Vagina (tissue), 2 donors: ENCODE data around the gene CENPO. TPM values are rescaled to one million over a fixed set of nuclear protein-coding genes. Genes with fewer than 3 reads are reported as not detected.

ENCODE experiments used
- DNase-seq, 2 donors: peaks; one replicate each; pipeline ENCODE4 v3.0.0-alpha.2; 2017; ENCODE audit errors: extremely low spot score in 2 of 2
- H3K27ac ChIP-seq: fragments of 200-600 bp; sonication (generic); one replicate; pipeline ENCODE4 v1.5.1; 2019
- H3K27me3 ChIP-seq: fragments of 200-600 bp; sonication (generic); one replicate; pipeline ENCODE4 v1.5.1; 2019
- H3K36me3 ChIP-seq, 2 donors: fragments of 200-600 bp; sonication (generic); one replicate each; pipeline ENCODE4 v1.5.1; 2017 to 2019
- H3K4me1 ChIP-seq: fragments of 200-600 bp; sonication (generic); one replicate; pipeline ENCODE4 v1.5.1; 2019
- H3K4me3 ChIP-seq, 2 donors: fragments of 200-600 bp; sonication (generic); 1 replicate in 1 of 2; 2 replicates in 1 of 2; pipeline ENCODE4 v1.5.1; 2016 to 2019
- H3K9me3 ChIP-seq: fragments of 200-600 bp; sonication (generic); one replicate; pipeline ENCODE4 v1.5.1; 2019
- CTCF ChIP-seq, 3 experiments: fragments of 450-650 bp in 2 of 3; fragments of 200-600 bp in 1 of 3; sonication (generic) in 1 of 3; IDR thresholded peaks; one replicate each; pipeline ENCODE4 v1.5.1; 2017 to 2019; ENCODE audit warnings: antibody characterized with exemption in 3 of 3, mild to moderate bottlenecking in 2 of 3, moderate library complexity in 2 of 3
- POLR2A ChIP-seq, 2 donors: fragments of 450-650 bp; IDR thresholded peaks; one replicate each; pipeline ENCODE4 v1.6.1; 2017; ENCODE audit warnings: antibody characterized with exemption in 2 of 2, mild to moderate bottlenecking in 2 of 2, moderate library complexity in 2 of 2
- POLR2AphosphoS5 ChIP-seq, 2 donors: sonication (generic); formaldehyde crosslinking; IDR thresholded peaks; one replicate each; pipeline ENCODE4 v1.9.0; 2017; ENCODE audit warnings: antibody characterized with exemption in 2 of 2, mild to moderate bottlenecking in 2 of 2, low read depth in 1 of 2; ENCODE audit not compliant: insufficient read depth in 1 of 2
- intact Hi-C: fragments of 100-400 bp; cut with DNase I; formaldehyde crosslinking; loops from one replicate; pipeline ENCODE4 v1.15.1; 2023
- total RNA-seq: library from RNA; depleted of rRNA; stranded (reverse); fragments of >200 nt; gene quantifications from one replicate; pipeline ENCODE4 v1.2.3, GENCODE V29; 2016

The CENPO gene
- total RNA-seq, 1 donor from 2014 or later: 3.2 TPM

- TF ChIP-seq POLR2A (IDR thresholded peaks at IDR 0.05) (no peak), CTCF (IDR thresholded peaks at IDR 0.05) (no peak), POLR2AphosphoS5 (IDR thresholded peaks at IDR 0.05; ENCODE audit: insufficient read depth in 1 of 2, low read depth in 1 of 2) (no peak)
- Histone ChIP-seq H3K9me3 (no peaks in the 10 kb centered on the region), H3K4me1 (peaks cover 7% of the 10 kb centered on the region), H3K36me3 (peaks cover 0 to 4% of the 10 kb centered on the region in 2 donors), H3K27me3 (no peaks in the 10 kb centered on the region), H3K27ac (no peak overlapping the region), H3K4me3 (no peak overlapping the region)
- intact Hi-C loops: no loop called here
- no peak for DNase-seq
Observed at GRCh38 chr2:24787532-24787931, 5.7 kb upstream of the CENPO start.

GRCh38 chr2:24788816-24789215 is 4.4 kb upstream of the CENPO start:
- intact Hi-C loops: no loop called here
- Histone ChIP-seq H3K27me3 (no peaks in the 10 kb centered on the region), H3K4me3 (no peak overlapping the region), H3K27ac (no peak overlapping the region), H3K9me3 (no peaks in the 10 kb centered on the region), H3K36me3 (peaks cover 0 to 4% of the 10 kb centered on the region in 2 donors), H3K4me1 (peaks cover 13% of the 10 kb centered on the region)
- TF ChIP-seq CTCF (IDR thresholded peaks at IDR 0.05) (no peak), POLR2A (IDR thresholded peaks at IDR 0.05) (no peak), POLR2AphosphoS5 (IDR thresholded peaks at IDR 0.05; ENCODE audit: insufficient read depth in 1 of 2, low read depth in 1 of 2) (no peak)
- no peak for DNase-seq

- intact Hi-C loops: no loop called here
- H3K27ac ChIP-seq: no peak overlapping the region
Observed at GRCh38 chr2:24791452-24791851, 1.8 kb upstream of the CENPO start.

GRCh38 chr2:24792542-24792873 is 717 bp upstream of the CENPO start:
- no peaks in the 10 kb centered on the region for H3K9me3 ChIP-seq
- DNase-seq: no peak
- peak overlapping the region; percentile 95 for H3K27ac ChIP-seq
- peaks cover 19% of the 10 kb centered on the region for H3K4me1 ChIP-seq
- peaks cover 0 to 4% of the 10 kb centered on the region in 2 donors for H3K36me3 ChIP-seq
- no peak for TF ChIP-seq POLR2A (IDR thresholded peaks at IDR 0.05)
- peak overlapping the region; percentile 80 to 91 for H3K4me3 ChIP-seq
- intact Hi-C loops: no loop called here
- H3K27me3 ChIP-seq: no peaks in the 10 kb centered on the region

More at GRCh38 chr2:24791452-24791851, 1.8 kb upstream of the CENPO start:
- no peaks in the 10 kb centered on the region for H3K27me3 ChIP-seq
- peaks cover 0 to 4% of the 10 kb centered on the region in 2 donors for H3K36me3 ChIP-seq
- no peak for DNase-seq
- H3K4me3 ChIP-seq: no peak overlapping the region
- no peaks in the 10 kb centered on the region for H3K9me3 ChIP-seq
- no peak for TF ChIP-seq POLR2AphosphoS5 (IDR thresholded peaks at IDR 0.05; ENCODE audit: insufficient read depth in 1 of 2, low read depth in 1 of 2)
- no peak for TF ChIP-seq CTCF (IDR thresholded peaks at IDR 0.05)
- TF ChIP-seq POLR2A (IDR thresholded peaks at IDR 0.05): no peak
- H3K4me1 ChIP-seq: peaks cover 19% of the 10 kb centered on the region

DNA sequence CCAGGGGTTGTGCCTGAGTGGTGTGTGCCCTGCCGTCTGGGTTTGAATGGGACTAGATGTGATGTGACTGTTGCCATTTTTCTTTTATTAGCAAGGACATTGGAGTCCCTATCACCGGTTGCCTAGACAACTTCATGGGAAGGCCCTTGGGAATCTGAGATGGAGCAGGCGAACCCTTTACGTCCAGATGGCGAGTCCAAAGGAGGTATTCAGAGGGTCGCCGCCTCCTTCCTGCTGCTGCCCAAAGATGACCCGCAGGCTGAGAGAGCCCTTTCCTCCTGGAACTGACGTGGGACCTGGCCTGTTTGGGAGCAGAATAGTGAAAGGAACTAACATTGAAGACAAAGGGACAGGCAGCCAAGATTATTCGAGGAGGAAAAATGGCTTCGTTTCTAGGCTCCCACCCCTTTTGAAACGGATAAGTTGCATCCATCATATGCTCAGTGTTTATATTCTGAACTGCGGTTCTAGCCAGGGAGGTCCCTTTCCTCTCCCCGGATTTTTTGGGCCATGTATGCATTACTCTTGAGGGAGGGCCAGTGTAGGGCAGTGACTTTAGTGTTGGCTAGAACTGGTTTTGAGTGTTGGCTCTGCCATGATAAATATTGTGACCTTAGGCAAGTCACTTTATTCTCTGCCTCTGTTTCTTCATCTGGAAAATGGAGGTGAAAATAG is 673 bp downstream of the CENPO start:
- TF ChIP-seq CTCF (IDR thresholded peaks at IDR 0.05) (no peak), POLR2A (IDR thresholded peaks at IDR 0.05) (no peak), POLR2AphosphoS5 (IDR thresholded peaks at IDR 0.05; ENCODE audit: insufficient read depth in 1 of 2, low read depth in 1 of 2) (no peak)
- no peak for DNase-seq
- H3K36me3 ChIP-seq: peaks cover 0 to 1% of the 10 kb centered on the region in 2 donors
- peak overlapping the region; percentile 95 for H3K27ac ChIP-seq
- H3K4me1 ChIP-seq: peaks cover 19% of the 10 kb centered on the region
- H3K4me3 ChIP-seq: peak overlapping the region; percentile 80 to 91
- no peaks in the 10 kb centered on the region for H3K9me3 ChIP-seq
- H3K27me3 ChIP-seq: no peaks in the 10 kb centered on the region
- intact Hi-C loops: no loop called here
